DND-41 (cell line): ENCODE data around the gene TCAP.

ENCODE experiments used
- ATAC-seq: fragments of 200-7000 bp; cut with Tn5 transposase; 3 replicates; pipeline ENCODE4 v1.9.1; 2021; ENCODE audit warnings: low read depth; ENCODE audit not compliant: insufficient read depth
- DNase-seq: peaks from one replicate; pipeline ENCODE4 v3.0.0-alpha.2; 2020
- H2AFZ ChIP-seq: 2 replicates; pipeline ENCODE4 v1.6.0; 2012; ENCODE audit warnings: low read depth, low read length
- H3K27ac ChIP-seq: 2 replicates; pipeline ENCODE4 v1.5.1; 2012; ENCODE audit warnings: low read length, inconsistent platforms
- H3K27me3 ChIP-seq: fragments of 200-600 bp; sonication (generic); 2 replicates; pipeline ENCODE4 v1.6.0; 2012; ENCODE audit warnings: low read length, mild to moderate bottlenecking, inconsistent platforms; ENCODE audit not compliant: insufficient read depth, poor library complexity
- H3K36me3 ChIP-seq: 2 replicates; pipeline ENCODE4 v1.5.1; 2012; ENCODE audit warnings: low read length, inconsistent platforms; ENCODE audit not compliant: insufficient read depth
- H3K4me1 ChIP-seq: 2 replicates; pipeline ENCODE4 v1.5.1; 2012; ENCODE audit warnings: mild to moderate bottlenecking, low read length; ENCODE audit not compliant: insufficient read depth
- H3K4me2 ChIP-seq: 2 replicates; pipeline ENCODE4 v1.6.0; 2012; ENCODE audit warnings: mild to moderate bottlenecking, moderate library complexity, low read length, inconsistent platforms; ENCODE audit not compliant: insufficient read depth
- H3K4me3 ChIP-seq, 2 experiments: fragments of 200-600 bp in 1 of 2; shearing (Covaris generic) in 1 of 2; 2 replicates each; pipeline ENCODE4 v1.5.1; 2012 to 2016; ENCODE audit warnings: inconsistent platforms in 2 of 2, low read length in 2 of 2, mild to moderate bottlenecking in 2 of 2, low read depth in 1 of 2, moderate library complexity in 1 of 2
- H3K79me2 ChIP-seq: 2 replicates; pipeline ENCODE4 v1.6.0; 2012; ENCODE audit warnings: low read length, inconsistent platforms; ENCODE audit not compliant: insufficient read depth
- H3K9ac ChIP-seq: 2 replicates; pipeline ENCODE4 v1.6.0; 2012; ENCODE audit warnings: low read depth, mild to moderate bottlenecking, inconsistent platforms, low read length, moderate library complexity
- H3K9me3 ChIP-seq: 2 replicates; pipeline ENCODE4 v1.5.1; 2012; ENCODE audit warnings: low read length, moderate library complexity, mild to moderate bottlenecking, inconsistent platforms; ENCODE audit not compliant: insufficient read depth, severe bottlenecking
- H4K20me1 ChIP-seq: 2 replicates; pipeline ENCODE4 v1.6.0; 2012; ENCODE audit warnings: low read length; ENCODE audit not compliant: insufficient read depth
- EZH2 ChIP-seq: IDR thresholded peaks from 3 replicates; pipeline ENCODE4 v1.6.1; 2012; ENCODE audit warnings: borderline replicate concordance, low read depth, mild to moderate bottlenecking, moderate library complexity, low read length, inconsistent platforms; ENCODE audit not compliant: severe bottlenecking
- TF ChIP-seq, protein P1 (sequence below): IDR thresholded peaks from 2 replicates; pipeline ENCODE4 v1.5.1; 2012; ENCODE audit warnings: borderline replicate concordance, low read length, moderate library complexity, mild to moderate bottlenecking; ENCODE audit not compliant: poor library complexity, severe bottlenecking; ENCODE audit errors: extremely low read depth

The TCAP gene

DNA sequence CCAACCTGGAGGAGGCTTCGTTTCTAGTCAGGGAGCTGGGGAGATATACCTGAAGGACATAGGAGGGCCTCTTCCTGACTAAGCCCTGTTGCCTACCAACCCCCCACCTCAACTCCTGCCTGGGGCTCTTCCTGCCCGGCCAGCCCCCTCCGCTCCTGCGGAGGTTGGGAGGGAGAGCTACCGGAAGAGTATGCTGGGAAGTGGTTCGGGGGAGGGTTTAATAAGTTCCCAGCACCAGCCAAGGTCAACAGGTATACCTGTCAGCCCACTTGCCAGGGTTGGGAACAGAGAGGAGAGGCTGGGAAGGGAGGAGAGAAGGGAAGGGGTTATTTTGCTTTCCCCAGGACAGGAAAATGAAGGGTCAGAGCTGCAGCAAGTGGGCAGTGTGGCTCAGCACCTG, 33.7 kb upstream of the TCAP start:
- H3K4me3 ChIP-seq = no peak overlapping the region
- H3K27ac ChIP-seq = no peak overlapping the region
- no peaks in the 10 kb centered on the region for H3K36me3 ChIP-seq
- no peaks in the 10 kb centered on the region; the same call in 1 of the 2 replicates for H3K79me2 ChIP-seq
- no peaks in the 10 kb centered on the region for H3K9me3 ChIP-seq
- no peak overlapping the region for H2AFZ ChIP-seq
- TF ChIP-seq, protein P1, sequence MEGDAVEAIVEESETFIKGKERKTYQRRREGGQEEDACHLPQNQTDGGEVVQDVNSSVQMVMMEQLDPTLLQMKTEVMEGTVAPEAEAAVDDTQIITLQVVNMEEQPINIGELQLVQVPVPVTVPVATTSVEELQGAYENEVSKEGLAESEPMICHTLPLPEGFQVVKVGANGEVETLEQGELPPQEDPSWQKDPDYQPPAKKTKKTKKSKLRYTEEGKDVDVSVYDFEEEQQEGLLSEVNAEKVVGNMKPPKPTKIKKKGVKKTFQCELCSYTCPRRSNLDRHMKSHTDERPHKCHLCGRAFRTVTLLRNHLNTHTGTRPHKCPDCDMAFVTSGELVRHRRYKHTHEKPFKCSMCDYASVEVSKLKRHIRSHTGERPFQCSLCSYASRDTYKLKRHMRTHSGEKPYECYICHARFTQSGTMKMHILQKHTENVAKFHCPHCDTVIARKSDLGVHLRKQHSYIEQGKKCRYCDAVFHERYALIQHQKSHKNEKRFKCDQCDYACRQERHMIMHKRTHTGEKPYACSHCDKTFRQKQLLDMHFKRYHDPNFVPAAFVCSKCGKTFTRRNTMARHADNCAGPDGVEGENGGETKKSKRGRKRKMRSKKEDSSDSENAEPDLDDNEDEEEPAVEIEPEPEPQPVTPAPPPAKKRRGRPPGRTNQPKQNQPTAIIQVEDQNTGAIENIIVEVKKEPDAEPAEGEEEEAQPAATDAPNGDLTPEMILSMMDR = no peak
- no peak for TF ChIP-seq EZH2
- ATAC-seq (no peak), DNase-seq (no peak)
- H4K20me1 ChIP-seq = no peaks in the 10 kb centered on the region; the same call in 1 of the 2 replicates
- H3K4me2 ChIP-seq = no peak overlapping the region
- peaks cover 5% of the 10 kb centered on the region for H3K27me3 ChIP-seq
- peaks cover 9% of the 10 kb centered on the region for H3K4me1 ChIP-seq
- no peak overlapping the region for H3K9ac ChIP-seq

DNA sequence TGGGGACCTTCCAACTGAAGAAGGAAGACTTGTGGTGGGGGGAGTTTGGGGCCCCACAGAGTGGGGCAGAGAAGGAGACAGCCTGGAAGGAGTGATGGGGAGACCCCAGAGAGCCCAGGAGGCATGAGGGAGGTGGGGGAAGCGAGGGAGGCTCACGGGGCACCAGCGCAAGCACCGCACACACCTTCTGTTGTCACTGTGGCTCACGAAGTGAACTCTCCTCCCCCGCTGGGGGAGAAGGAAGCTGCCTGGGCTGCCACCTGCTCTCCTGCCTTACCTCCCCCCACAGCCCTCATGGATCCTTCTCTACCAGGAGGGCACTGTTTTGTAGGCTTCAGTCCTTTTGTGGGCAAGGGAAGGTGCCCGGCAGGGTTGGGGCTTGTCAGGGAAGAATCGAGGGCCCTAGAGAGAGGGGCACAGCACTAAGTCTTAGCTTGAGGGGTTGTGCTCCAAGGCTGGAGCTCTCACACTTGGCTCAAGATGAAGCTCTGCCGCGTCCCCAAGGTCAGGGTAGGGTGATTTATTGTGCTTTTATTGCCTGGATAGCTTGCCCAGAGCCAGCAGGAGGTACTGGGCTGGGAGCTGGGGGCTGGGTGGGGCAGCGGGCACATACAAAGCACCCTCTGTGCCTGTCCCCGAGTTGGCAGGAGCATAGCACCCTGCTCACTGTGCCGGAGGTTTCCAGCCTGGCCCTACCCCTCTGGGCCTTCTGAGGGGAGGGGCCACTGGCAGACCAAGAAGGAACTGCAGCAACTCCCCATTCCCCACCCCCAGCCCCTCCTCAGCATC, 32.8 kb upstream of the TCAP start:
- Histone ChIP-seq H3K9ac (no peak overlapping the region), H3K27ac (no peak overlapping the region), H3K4me1 (peaks cover 13% of the 10 kb centered on the region), H3K9me3 (no peaks in the 10 kb centered on the region), H2AFZ (no peak overlapping the region), H3K27me3 (peaks cover 5% of the 10 kb centered on the region), H3K79me2 (peaks cover 4% of the 10 kb centered on the region), H4K20me1 (no peaks in the 10 kb centered on the region; the same call in 1 of the 2 replicates), H3K4me3 (no peak overlapping the region), H3K4me2 (no peak overlapping the region), H3K36me3 (no peaks in the 10 kb centered on the region)
- DNase-seq = no peak
- TF ChIP-seq EZH2 = no peak
- TF ChIP-seq, protein P1 = no peak
- ATAC-seq = no peak

DNA sequence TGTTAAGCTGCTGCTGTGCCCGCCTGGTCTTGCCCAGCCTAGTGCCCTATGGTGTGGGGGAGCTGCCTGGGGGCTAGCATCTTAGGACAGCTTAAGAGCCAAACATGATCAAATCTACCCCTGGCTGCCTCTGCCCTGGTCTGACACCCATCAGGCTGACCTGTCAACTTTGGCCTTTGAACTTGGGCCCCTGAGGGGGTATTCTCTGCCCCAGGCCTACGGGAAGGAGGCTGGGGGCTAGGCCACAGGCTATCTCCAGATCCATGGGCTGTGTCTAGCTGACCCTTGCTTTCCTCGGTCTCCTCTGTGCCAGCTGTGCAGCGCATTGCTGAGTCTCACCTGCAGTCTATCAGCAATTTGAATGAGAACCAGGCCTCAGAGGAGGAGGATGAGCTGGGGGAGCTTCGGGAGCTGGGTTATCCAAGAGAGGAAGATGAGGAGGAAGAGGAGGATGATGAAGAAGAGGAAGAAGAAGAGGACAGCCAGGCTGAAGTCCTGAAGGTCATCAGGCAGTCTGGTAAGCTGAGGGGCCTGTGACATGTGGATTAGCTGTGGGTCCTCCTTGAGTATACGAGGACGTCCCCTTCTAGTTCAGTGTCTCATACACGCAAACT, 31.5 kb upstream of the TCAP start:
- H3K79me2 ChIP-seq = peaks cover 17% of the 10 kb centered on the region
- no peak overlapping the region for H2AFZ ChIP-seq
- no peak for ATAC-seq
- no peak overlapping the region for H3K4me3 ChIP-seq
- peaks cover 5% of the 10 kb centered on the region for H3K27me3 ChIP-seq
- H3K9ac ChIP-seq = no peak overlapping the region
- no peaks in the 10 kb centered on the region for H3K9me3 ChIP-seq
- H4K20me1 ChIP-seq = peaks cover 8% of the 10 kb centered on the region
- TF ChIP-seq, protein P1 = no peak
- TF ChIP-seq EZH2 = no peak
- no peak overlapping the region for H3K27ac ChIP-seq
- peaks cover 25% of the 10 kb centered on the region for H3K4me1 ChIP-seq
- H3K36me3 ChIP-seq = 0 out of 2 replicates have a peak, but pooled peaks cover 4% of the 10 kb centered on the region
- H3K4me2 ChIP-seq = no peak overlapping the region
- no peak for DNase-seq
